HG03196 (cell line): ENCODE measurements around the gene FER1L5.
A peak's percentile ranks its signal among the peaks of the same experiment; 100 is the strongest.
"Not testable (repeated sequence)": the region's sequence is repeated elsewhere in the genome, so short reads cannot be mapped to it uniquely, and the experiment has no call there.

Experiments
- ATAC-seq: cut with Tn5 transposase; IDR thresholded peaks from one replicate; pipeline ENCODE4 v1.9.1; 2021; ENCODE audit not compliant: unreplicated experiment

FER1L5 gene

DNA sequence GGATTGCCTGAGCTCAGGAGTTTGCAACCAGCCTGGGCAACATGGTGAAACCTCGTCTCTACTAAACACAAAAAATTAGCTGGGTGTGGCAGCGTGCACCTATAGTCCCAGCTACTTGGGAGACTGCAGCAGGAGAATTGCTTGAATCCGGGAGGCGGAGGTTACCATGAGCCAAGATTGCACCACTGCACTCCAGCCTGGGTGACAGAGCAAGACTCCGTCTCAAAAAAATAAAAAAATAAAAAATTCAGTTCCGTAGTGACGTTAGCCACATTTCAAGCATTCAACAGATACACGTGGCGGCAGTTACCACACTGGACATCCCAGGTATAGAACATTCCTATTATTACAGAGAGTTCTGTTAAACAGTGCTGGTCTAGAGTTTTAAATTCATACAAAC, 8.9 kb upstream of the FER1L5 start:
- ATAC-seq: no peak

DNA sequence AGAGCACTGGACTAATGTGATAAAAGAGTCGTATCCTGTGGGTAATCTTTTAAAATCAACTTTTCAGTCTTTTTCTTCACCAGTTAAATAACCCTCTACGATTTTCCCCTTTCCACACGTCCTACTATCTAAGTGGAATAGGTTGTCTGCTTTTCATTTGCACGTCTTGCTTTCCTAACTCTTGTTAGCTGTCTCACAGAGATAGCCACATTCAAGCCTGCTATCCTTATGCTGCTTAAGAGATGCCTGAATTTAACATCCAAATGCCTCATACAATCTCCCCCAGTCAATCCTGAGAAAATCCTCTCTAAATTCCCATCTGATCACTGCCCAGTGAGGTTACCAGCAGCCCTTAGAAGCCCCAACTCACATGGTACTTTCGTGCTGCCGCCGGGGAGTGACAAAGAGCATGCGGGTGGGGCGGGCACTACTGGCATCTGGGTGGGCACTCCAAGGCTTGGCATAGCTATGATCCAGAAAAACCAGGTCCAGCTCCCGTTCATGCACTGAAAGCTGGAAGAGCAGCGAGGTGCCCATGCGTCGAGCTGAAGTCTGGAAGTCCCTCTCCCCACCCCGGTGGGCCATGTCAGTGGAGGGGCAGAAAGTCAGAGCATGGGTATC, 5.9 kb upstream of the FER1L5 start:
- no peak for ATAC-seq

DNA sequence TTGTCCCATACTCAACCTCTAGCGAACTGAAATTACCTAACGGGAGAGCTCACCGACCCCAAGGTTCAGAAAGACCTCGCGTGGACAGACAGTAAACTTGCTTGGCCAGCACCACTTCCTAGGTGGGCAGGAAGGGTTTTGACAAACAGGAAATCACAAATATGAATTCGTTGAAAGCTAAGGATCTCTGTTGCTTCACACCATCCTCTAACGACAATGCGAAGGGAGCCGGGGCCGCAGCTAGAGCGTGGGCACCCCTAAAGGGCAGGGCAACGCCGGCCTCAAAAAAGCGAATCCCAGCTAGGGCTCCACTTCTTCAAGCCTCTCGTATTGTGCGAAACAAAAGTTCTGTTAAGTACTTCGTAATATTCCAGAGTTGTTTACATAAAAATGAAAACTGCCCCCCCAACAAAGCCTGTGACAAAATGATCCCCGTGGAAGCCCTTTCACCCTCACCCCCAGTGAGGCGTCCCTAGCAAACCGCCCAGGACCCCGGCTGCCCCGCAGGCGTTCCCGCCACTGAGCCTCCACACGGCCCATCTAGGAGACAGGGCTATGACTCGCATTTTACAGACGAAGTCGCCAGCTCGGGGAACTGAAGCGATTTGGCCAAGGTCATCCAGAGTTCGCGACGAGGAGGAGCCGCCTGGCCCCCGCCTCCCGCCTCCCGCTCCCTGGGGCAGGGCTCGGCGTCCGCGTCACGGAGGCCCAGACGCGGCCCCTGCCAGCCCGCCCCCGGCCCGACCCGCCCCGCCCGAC, 5.0 kb upstream of the FER1L5 start:
- peak; percentile 59 for ATAC-seq

DNA sequence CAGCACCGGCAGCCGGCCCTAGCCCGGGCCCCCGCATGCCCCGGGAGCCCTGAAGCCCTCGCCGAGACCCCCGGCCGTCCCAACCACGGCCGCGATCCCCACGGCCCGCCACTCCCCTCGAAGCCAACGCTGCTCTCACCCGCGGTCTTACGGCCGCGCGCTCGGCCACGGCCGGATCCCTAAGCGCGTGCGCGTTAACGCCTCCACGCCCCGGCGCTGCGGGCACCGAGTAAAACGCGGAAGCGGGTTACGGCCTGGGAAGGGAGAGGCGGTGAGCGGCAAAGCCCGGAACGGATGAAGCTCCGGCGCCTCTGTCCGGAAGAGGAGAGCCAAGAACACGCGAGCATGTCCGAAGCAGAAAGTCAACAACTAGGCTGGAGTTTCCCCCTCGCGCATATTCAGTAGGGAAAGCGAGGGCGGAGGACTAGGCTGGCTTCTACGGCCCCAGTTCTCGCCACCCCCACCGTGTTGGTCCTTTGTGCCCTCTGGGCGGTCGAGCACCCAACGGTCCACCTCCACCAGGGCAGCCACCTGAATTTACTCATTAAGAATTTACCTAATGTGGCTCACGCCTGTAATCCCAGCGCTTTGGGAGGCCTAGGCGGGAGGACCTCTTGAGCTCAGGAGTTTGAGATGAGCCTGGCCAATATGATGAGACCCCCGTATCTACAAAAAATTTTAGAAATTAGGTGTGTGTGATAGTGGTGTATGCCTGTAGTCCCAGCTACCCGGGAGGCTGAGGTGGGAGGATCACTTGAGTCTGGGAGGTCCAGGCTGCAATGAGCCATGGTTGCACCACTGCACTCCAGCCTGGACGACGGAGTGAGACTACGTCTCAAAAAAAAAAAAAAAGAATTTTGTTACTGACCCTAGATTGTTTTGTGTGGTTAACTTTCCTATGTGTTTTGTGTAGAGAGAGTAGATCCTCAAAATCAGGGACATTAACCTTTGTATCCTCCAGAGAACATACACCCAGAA, 4.1 kb upstream of the FER1L5 start, which contains the start of gene KANSL3:
TSS of gene KANSL3 (minus strand) at position 169 of the 978 bp plus-strand sequence. CDS start 1,177 bp downstream, outside the sequence.
- ATAC-seq: peak; percentile 75

DNA sequence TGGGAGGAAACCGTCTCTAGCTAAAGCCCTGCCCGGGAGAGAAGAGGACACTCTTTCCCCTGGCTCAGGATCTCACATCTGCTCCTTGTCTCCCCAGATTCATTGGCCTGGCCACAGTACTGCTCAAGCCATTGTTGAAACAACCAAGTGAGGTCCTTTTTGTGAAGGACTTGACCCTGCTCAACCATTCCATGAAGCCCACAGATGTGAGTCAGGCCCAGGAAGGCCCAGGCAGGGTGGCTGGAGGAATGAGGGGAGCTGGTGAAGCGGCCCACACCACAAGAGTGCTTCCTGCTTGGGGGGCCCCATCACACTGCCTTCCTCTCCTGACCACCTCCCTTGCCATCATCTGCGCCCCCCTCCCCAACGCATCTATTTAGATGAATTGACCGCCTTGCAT, 5.1 kb downstream of the FER1L5 start:
- ATAC-seq: no peak

DNA sequence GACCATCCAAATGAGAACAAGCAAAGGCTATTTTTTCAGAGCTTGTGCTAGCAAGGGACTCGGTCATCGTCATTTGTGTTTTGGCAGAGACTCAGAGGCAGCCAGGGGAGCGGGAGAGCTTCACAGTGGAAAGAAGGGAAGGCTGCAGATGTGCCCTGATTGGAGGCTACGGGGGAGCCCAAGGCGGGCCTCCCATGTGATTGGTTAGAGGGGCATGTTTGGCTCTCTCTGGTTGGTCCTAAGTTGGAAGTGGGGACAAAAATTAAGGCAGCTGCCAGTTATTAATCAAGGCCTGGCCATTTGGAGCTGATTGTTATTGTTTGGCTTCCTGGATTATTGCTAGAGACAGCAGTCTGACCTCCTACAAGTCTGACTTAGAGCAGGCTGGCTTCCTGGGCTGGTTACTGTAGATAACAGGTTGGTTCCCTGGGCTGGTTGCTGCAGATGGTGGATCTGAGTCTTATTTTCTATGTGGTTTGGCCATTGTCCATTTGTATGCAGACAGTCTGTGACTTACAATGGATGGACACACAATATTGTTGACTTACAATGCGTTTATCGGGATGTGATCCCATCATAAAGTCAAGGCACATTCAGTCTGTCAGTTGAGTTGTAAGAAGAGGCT, 5.9 kb downstream of the FER1L5 start:
- no peak for ATAC-seq

DNA sequence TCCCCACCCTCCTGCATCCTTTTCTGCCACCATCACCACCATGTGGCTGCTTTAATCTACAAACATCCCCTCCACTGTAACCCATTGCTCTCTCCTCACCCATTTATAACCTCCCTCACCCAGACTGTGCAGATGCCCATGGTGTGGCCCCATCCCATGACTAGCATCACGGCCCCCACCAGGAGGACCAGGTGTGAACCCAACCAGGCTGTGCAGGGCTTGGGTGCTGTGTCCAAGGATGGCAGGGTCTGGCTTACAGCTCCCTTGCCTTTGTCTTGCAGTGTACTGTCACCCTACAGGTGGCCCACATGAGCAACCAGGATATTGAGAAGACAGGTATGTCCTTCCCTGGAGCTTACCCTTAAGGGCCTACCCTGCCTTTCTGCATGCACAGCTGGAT, 6.8 kb downstream of the FER1L5 start:
- ATAC-seq: no peak

DNA sequence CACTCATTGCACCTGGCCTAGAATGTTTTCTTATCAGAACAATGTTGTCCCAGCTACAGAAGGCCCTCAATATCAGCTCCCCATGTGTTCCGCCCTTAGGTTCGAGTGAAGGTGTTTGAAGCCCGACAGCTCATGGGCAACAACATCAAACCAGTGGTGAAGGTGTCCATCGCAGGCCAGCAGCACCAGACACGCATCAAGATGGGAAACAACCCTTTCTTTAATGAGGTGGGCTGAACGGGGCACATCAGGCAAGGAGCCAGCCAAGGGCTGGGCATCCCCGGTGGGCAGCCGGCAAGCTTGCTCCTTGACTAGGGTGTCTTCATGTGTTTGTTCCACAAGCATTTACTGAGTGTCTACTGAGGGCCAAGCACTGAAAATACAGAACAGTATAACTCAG, 9.2 kb downstream of the FER1L5 start:
- no peak for ATAC-seq

DNA sequence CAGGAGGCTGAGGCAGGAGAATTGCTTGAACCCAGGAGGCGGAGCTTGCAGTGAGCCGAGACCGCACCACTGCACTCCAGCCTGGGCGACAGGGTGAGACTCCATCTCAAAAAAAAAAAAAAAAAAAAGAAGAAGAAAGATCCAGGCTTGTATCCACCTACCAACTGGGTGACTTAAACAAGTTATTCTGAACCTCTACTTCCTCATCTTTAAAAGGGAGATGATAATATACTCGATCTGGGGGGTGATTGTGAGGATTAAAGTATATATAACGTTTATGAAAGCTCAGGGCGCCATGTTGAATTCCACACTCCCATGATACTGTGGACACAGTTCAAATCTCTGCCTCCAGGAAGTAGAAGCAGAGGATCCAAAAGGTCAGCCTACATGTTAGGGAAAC, 12.2 kb downstream of the FER1L5 start:
- not testable (repeated sequence) for ATAC-seq

DNA sequence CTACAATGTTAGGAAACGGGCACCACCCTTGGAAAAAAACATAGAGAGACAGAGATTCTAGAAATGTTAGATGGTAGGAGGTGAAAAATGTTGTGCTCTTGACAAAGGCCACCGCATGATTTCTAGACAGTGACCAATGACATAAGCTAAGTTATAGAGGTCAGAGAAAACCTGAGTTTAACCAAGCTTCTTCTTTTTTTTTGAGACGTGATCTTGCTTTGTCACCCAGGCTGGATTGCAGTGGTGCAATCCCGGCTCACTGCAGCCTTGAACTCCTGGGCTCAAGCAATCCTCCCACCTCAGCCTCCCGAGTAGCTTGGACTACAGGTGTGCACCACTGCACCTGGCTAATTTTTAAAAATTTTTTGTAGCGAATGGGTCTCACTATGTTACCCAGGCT, 13.0 kb downstream of the FER1L5 start:
- ATAC-seq: no peak

DNA sequence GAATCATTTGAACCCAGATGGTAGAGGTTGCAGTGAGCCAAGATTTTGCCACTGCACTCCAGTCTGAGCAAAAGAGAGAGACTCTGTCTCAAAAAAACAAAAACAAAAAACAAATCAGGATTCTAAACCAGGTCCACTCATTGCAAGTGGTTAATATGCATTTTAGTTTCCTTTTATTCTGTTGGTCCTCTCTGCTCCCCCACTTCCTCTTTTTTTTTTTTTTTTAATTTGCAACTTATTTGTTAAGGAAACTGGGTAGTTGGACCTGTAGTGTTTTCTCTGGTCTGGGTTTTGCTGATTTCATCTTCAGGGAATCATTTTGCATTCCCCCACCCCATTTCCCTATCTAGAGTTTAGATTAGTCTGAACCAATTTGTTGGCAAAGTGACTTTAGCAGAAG, 14.0 kb downstream of the FER1L5 start:
- ATAC-seq: no peak

DNA sequence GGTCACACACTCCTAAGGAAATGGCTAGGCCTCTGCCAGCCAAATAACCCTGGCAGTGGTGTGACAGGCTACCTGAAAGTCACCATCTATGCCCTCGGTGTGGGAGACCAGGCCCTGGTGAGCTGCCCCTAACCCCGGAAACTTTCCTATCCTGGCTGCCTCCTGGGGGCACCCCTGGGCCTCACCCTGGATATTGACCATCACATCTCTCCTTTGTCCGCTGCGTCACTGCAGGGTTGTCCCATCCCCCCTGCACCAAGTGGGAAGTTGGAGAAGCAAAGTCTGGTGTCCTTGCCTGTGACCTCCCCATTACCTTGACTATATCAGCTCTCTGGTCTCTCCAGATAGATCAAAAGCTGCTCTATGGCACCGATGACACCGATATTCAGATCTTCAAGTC, 18.8 kb downstream of the FER1L5 start:
- no peak for ATAC-seq

DNA sequence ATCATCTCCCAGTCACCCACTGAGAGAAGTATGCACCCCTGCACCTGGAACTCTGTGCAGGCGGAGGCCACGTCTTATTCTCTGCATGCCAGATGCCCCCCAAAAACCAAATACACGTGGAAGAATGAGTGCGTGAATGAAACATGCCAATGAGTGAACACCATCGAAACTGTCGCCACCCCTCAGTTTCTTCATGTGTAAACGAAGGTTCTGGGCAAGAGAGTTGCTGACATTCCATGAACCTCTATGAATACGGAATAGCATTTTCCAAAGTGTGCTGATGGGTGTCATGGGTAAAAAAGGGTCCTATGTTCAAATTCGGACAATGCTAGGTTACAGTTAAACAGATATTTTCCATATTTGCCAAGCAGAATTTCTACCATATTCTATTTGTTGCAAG, 19.8 kb downstream of the FER1L5 start:
- no peak for ATAC-seq

DNA sequence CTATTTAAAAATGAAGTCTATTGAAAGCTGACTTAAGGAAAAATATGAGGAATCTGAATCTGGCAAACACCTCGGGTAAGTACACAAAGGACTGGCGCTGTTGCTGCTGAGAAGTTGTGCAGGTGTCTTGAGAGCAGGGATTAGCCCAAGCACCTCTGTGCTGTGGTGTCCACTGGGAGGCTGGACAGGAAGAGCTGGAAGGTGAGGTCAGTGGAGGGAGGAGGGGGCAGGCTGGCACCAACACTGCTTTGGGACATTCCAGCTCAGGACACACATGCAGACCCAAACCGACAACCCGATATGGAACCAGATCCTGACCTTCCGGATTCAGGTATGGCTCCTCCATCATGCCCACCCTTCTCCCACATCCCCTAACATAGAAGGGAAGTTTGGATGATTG, 20.6 kb downstream of the FER1L5 start:
- ATAC-seq: no peak

DNA sequence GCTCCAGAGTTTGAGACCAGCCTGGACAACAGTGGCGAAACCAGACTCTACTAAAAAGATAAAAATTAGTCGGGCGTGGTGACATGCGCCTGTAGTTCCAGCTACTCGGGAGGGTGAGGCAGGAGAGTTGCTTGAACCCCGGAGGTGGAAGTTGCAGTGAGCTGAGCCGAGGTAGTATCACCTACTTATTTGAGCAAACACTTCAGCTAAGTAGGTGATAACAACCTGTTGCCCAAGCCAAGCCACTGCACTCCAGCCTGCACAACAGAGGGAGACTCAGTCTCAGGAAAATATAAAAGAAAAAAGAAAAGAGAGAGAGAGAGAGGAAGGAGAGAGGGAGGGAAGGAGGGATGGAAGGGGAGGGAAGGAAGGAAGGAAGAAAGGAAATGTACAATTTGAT, 21.3 kb downstream of the FER1L5 start:
- ATAC-seq: no peak

DNA sequence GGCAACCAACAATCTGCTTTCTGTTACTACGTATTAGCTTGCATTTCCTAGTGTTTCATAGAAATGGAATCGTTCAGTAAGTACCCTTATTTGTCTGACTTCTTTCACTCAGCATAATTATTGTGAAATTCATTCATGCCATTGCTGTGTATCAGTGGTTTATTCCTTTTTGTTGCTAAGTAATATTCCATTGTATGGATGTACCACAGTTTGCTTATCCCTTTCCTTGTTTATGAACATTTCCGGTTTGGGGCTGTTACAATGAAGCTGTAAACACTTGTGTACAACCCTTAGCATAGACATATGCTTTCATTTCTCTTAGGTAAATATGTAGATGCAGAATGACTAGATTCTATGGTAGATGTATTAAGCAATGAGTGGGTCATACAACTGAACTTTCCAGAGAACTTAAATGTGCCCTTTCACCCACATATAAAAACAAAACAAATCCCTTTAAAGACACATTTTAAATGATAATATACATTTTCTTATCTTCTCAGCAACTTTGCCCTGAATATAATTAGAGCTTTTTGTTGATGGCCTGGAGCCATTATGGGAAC, 21.9 kb downstream of the FER1L5 start:
- no peak for ATAC-seq

DNA sequence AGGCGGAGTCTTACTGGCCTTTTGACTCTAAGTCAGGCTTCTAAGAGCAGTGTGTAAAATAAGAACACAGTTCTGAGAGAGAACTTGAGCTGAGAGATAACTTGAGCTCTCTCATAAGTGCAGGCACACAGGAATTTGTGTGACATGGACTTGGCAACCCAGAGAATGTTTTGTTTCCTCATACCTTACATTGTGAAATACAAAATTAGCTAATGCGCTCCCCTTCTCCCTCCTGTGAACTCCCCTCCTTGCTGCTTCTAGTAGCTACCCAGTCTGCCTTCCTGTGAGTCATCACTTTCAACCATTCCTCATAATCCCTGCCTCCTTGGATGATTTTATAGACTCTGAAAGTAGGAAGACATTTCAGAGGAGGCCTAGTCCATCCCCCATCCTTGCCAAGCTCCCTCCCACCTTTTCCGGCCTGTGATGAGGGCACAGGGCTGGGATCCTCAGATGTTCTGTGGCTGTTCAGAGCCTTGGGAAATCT, 22.6 kb downstream of the FER1L5 start:
- no peak for ATAC-seq

DNA sequence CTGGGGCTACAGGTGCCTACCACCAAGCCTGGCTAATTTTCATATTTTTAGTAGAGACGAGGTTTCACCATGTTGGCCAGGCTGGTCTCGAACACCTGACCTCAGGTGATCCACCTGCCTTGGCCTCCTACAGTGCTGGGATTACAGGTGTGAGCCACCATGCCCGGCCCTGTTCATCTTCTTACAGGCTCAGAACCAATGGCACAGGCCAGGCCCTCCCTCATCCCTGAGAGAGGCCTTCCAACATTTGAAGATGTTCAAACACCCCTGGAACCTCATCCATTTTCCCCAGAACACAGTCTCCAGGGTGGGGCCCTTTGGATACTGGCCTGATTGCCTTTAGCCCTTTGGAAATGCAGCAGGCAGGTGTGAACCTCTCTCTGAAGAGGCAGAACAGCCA, 23.2 kb downstream of the FER1L5 start:
- not testable (repeated sequence) for ATAC-seq

DNA sequence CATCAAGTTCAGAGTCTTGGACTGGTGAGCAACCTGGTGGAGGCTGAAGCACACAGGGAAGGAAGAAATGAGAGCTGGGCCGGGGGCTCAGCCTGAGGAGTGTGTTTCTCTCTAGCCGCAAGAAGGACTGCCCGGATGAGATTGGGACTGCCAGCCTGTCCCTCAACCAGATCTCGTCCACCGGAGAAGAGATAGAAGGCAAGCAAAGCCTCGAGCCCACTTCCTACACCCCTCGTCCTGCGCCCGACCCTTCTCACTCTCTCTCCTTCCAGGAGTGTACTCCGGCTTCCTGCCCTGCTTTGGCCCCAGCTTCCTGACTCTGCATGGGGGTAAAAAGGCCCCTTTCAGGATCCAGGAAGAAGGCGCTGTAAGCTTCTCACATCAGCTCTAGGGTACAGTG, 26.2 kb downstream of the FER1L5 start:
- no peak for ATAC-seq

DNA sequence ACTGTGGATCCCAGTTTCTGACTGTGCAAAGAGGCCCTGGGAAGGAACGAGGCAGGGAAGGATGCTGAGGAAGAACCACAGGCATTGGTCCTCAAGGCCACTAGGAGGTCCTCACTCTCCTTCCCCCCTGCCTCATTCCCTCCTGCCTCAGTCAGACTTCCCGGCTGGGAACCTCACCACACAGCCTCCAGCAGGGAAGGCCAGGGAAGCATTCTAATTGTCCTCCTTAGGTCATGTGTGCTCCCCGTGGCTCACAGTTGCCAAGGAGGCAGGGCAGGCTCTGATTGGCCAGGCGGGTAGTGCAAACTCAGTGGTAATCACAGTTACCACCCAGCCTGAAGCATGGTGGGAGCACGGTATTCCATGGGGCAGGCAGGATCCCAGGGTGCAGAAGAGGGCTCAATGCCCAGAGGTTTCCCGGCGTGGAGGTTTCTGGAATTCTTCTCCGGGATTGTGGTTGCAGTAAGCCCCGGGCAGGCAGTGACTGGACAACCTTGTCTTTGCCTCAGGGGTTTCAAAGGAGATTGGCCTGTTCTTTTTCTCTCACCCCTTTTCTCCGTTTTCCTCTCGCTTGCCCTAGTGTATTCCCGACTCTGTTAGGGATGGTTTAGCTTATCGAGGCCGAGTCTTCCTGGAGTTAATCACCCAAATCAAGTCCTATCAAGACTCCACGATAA, 27.1 kb downstream of the FER1L5 start:
- ATAC-seq: no peak
